ENCODE results near the gene RNU7-1.

DNA sequence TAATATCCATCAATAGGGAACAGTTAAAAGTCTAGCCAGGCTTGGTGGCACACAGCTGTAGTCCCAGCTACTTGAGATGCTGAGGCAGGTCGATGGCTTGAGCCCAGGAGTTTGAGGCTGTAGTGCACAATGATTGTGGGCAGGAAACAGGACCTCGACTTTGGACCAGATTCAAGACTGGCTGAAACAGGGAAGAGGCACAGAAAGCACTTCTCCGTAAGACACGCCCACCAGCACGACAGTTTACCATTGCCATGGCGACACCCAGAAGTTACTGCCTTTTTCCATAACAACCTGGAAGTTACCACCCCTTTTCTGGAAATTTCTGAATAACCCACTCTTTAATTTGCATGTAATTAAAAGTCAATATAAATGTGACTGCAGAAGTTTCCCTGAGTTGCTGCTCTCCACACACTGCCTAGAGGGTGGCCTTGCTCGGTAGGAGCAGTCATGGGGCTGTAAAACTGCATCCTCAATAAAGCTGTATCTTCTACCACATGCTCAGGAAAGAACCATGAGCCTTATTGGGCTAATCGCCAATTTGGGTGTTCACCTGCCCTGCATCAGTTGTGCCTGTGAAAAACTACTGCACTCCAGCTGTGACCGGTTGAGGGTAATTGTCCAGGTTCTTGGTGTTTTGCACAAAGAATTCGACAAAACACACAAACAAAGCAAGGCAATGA lies 43.6 kb upstream of the RNU7-1 start:
- TF ChIP-seq SIN3A (IDR thresholded peaks at IDR 0.05; ENCODE audit: borderline replicate concordance, insufficient read depth, low read length) (no peak), POLR2AphosphoS5 (IDR thresholded peaks at IDR 0.05; ENCODE audit: low read depth, low read length) (no peak), TAF1 (IDR thresholded peaks at IDR 0.05; ENCODE audit: borderline replicate concordance, insufficient read depth, low read length) (no peak)
- TF ChIP-seq, protein P1, sequence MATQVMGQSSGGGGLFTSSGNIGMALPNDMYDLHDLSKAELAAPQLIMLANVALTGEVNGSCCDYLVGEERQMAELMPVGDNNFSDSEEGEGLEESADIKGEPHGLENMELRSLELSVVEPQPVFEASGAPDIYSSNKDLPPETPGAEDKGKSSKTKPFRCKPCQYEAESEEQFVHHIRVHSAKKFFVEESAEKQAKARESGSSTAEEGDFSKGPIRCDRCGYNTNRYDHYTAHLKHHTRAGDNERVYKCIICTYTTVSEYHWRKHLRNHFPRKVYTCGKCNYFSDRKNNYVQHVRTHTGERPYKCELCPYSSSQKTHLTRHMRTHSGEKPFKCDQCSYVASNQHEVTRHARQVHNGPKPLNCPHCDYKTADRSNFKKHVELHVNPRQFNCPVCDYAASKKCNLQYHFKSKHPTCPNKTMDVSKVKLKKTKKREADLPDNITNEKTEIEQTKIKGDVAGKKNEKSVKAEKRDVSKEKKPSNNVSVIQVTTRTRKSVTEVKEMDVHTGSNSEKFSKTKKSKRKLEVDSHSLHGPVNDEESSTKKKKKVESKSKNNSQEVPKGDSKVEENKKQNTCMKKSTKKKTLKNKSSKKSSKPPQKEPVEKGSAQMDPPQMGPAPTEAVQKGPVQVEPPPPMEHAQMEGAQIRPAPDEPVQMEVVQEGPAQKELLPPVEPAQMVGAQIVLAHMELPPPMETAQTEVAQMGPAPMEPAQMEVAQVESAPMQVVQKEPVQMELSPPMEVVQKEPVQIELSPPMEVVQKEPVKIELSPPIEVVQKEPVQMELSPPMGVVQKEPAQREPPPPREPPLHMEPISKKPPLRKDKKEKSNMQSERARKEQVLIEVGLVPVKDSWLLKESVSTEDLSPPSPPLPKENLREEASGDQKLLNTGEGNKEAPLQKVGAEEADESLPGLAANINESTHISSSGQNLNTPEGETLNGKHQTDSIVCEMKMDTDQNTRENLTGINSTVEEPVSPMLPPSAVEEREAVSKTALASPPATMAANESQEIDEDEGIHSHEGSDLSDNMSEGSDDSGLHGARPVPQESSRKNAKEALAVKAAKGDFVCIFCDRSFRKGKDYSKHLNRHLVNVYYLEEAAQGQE (IDR thresholded peaks at IDR 0.05; ENCODE audit: insufficient read depth in 1 of 2, low read depth in 2 of 2, low read length in 2 of 2): no peak
